GM12801 (cell line): Measurements from ENCODE around the gene PKMYT1.

Source experiments
- TF ChIP-seq, protein P1 (sequence below): IDR thresholded peaks from one replicate; pipeline ENCODE4 v1.5.1; 2011; ENCODE audit warnings: control low read depth; ENCODE audit not compliant: insufficient read length; ENCODE audit errors: extremely low read depth

Gene PKMYT1

DNA sequence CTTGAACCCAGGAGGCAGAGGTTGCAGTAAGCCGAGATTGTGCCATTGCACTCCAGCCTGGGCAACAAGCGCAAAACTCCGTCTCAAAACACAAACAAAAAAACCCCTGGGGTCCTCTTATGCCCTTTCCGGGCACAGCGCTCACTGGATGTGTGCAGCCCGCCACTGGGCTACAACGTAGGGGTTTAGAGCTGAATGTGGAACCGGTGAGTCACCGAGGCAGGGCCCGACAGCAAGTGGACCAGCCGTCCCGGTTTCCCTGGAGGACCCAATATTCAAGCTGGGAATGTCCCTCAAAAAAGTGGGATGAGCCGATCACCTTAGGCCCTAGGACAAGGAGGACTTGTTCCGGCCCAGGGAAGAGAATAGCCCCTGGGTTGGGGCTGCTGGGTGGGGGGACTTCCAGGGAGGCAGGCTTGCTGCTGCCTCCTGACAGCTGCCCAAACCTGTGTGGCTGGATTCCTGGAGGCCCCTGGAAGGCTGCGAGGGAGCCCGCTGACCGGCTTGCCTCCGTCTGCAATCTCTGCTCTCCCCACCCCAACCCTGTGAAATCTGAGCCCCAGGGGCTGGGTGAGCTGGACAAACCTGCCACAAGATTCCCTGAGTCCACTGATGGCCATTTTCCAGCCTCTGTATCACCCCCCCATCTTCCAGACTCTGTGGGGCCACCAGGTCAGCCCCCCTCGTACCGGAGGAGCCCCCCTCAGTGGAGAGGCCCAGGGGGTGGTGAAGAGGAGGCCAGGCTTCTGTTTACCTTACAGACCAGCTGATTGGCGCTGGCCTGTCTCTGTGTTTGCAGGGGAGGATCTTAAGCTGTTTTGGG is 29.5 kb upstream of the PKMYT1 start:
- TF ChIP-seq, protein P1, sequence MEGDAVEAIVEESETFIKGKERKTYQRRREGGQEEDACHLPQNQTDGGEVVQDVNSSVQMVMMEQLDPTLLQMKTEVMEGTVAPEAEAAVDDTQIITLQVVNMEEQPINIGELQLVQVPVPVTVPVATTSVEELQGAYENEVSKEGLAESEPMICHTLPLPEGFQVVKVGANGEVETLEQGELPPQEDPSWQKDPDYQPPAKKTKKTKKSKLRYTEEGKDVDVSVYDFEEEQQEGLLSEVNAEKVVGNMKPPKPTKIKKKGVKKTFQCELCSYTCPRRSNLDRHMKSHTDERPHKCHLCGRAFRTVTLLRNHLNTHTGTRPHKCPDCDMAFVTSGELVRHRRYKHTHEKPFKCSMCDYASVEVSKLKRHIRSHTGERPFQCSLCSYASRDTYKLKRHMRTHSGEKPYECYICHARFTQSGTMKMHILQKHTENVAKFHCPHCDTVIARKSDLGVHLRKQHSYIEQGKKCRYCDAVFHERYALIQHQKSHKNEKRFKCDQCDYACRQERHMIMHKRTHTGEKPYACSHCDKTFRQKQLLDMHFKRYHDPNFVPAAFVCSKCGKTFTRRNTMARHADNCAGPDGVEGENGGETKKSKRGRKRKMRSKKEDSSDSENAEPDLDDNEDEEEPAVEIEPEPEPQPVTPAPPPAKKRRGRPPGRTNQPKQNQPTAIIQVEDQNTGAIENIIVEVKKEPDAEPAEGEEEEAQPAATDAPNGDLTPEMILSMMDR: no peak

DNA sequence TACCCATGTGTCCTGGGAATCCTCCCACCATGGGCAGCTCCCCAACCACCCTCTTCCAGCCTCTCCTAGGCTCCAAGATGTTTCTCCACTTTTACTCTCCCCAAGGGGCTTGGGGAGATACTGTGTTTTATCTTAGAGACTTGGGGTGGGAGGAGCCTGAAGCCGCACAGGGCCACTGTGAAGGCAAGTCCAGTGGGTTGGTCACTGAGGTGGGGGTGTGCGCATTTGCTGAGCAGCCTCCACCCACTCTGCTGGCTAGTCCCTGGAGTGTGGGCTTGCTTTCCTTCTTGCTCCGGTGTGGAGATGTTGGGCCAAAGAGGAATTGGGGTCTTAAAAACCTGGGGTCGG is 28.4 kb upstream of the PKMYT1 start:
- TF ChIP-seq, protein P1: no peak

DNA sequence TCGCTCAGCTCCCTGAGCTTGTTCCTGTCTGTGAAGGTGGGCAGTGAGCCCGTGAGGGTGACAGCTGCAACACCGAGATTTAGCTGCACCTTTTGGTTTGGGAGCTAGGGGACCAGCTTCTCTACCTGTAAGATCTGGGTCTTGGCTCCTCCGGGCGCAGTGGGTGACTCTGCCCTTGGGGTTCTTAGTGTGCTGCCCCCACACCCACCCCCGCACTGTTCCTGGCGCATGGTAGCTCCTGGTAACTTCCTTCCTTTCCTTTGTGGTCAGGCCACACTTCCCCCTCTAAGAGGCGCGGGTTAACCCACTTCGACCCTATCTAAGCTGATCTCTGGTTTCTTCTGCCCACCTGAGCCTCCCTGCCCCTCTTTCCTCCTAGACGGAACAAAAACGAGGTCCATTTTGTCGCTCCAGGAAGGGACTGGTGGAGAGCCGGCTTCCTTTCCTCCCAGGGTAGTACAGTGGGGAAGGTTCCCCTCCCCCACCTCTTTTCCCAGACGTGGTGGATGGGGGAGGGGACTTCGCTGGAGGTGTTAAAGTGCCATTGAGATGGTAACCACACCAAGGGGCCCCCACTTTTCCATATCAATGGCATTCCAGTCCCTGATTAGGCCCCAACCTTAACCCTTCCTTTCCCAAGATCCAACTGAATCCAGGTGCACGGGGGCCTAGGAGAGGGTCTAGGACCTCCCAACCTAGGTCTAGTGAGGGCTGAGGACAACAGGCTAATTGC is 27.9 kb upstream of the PKMYT1 start:
- TF ChIP-seq, protein P1: no peak

DNA sequence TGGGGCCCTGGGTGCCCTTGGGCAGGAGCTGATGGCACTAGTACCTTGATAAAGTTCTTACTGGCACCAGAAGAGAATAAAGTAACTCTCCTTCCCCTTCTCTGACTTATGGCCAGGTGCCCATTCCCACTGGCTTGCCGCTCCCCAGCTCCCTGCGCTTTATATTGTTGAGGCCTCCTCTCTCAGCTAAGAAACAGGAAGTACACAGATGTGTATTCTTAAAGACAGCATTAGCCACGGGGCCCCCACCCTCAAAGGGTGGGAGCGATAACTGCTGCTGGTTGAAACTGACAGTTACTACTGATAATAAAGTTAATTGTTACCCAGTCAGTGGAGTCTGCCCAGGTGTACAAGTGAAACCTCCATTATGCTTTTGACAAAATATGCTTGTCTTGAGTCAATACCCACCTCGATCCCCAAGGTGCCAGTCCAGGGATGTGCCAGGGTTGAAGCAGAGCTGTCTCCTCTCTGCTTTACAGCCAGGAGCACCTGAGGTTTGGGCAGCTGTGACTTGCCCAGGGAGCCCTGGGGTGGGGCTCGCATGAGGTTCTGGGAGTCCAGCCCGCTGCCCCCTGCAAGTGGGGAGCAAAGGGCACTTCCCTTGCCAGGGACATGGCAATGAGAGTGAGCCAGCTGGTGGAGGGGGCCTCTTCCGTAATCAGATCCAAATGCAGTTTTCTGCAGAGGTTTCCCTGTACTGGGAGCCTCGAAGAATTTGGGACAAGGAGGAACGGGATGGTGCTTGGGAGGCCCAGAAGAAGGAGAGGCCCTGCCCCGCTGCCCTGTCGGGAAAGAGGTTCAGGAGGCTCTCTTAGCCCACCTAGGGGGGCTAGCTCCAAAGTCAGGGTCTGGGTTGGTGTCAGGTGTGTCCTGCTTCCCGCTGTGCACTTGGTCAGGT is 27.1 kb upstream of the PKMYT1 start:
- TF ChIP-seq, protein P1: no peak

DNA sequence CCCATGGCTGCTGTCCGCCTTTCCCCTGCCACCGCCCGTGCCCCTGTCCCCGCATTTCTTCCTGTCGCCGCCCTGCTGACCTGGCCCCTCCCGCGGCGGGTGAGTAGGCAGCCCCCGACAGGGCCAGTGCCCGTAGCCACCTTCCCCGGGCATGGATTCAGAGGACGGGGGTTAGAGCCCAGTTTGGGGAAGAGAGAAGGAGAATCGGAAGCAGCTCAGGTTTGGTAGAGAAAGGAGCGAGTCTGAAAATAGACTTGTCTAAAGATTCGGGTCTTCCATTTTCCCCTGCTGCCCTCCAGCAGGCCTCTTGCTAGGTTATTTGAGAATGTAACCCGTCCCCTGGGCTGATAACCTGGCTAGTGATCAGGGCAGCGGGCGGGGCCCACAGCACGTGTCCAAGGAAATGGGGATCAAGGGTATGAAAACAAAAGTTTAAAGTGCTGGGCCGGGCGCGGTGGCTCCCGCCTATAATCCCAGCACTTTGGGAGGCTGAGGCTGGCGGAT is 24.6 kb upstream of the PKMYT1 start:
- TF ChIP-seq, protein P1: no peak

DNA sequence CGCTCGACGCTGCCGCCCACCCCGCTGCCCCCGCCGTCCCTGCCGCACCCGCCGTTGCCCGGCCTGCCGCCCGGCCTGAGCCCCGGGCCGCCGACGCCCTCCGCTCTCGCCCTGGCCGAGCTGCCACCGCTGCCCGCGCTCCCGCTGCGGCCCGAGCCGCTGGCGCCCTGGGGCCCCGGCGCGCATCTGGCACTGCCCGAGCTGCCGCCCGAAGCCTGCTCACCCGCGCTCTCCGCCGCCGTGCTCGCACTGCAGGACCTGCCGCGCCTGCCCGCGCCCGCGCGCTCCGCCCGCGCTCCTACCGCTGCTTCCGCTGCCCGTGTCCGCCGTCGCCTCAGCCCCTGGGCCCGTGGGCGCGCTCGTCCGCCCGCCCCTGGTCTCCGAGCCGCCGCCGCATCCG is 24.1 kb upstream of the PKMYT1 start:
- TF ChIP-seq, protein P1: no peak
